Prostate gland (tissue), 2 donors: ENCODE measurements around the gene SLC17A9.

Experiments
- CTCF ChIP-seq, 4 experiments: fragments of 200-600 bp in 2 of 4; fragments of 450-650 bp in 2 of 4; sonication (generic) in 2 of 4; IDR thresholded peaks; 1 replicate in 3 of 4; 2 replicates in 1 of 4; pipeline ENCODE4 v1.5.1; 2016 to 2019; ENCODE audit warnings: antibody characterized with exemption in 4 of 4, mild to moderate bottlenecking in 2 of 4, moderate library complexity in 2 of 4
- POLR2A ChIP-seq: fragments of 450-650 bp; IDR thresholded peaks from one replicate; pipeline ENCODE4 v1.6.1; 2016; ENCODE audit warnings: antibody characterized with exemption, mild to moderate bottlenecking

DNA sequence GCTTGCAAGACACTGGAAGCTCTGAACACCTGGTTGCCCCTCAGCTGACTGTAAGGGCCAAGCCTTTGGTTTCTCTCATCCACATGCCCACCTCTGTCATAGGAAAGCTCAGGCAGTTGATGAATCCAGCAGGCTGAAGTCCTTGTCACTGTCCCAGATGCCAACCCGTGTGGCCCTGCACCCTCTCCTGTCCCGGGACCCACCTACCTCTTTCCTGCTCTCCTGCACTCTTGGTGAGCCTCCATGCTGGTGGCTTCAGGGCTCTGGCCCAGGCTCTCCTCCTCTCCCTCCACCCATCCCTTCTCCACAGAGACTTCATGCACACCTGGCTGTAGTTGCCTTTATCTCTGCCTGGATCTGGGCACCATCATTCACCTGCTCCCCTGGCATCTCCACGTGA, 18.5 kb upstream of the SLC17A9 start:
- TF ChIP-seq CTCF (IDR thresholded peaks at IDR 0.05) (no peak), POLR2A (no peak)
